Fibroblast of lung (primary cell): Measurements from ENCODE around the gene MAN2B2.

Experiments used
- EZH2 ChIP-seq: IDR thresholded peaks from 2 replicates; pipeline ENCODE4 v1.5.1; 2012; ENCODE audit warnings: low read length, control low read depth, mild to moderate bottlenecking; ENCODE audit errors: missing control alignments
- TF ChIP-seq, protein P1 (sequence below), 2 donors: IDR thresholded peaks in 1 of 2; conservative IDR thresholded peaks in 1 of 2; 1 replicate in 1 of 2; 2 replicates in 1 of 2; pipeline ENCODE4 v1.5.1; 2011 to 2012; ENCODE audit warnings: low read length in 2 of 2, control low read depth in 1 of 2, inconsistent platforms in 1 of 2, low read depth in 1 of 2, mild to moderate bottlenecking in 1 of 2

DNA sequence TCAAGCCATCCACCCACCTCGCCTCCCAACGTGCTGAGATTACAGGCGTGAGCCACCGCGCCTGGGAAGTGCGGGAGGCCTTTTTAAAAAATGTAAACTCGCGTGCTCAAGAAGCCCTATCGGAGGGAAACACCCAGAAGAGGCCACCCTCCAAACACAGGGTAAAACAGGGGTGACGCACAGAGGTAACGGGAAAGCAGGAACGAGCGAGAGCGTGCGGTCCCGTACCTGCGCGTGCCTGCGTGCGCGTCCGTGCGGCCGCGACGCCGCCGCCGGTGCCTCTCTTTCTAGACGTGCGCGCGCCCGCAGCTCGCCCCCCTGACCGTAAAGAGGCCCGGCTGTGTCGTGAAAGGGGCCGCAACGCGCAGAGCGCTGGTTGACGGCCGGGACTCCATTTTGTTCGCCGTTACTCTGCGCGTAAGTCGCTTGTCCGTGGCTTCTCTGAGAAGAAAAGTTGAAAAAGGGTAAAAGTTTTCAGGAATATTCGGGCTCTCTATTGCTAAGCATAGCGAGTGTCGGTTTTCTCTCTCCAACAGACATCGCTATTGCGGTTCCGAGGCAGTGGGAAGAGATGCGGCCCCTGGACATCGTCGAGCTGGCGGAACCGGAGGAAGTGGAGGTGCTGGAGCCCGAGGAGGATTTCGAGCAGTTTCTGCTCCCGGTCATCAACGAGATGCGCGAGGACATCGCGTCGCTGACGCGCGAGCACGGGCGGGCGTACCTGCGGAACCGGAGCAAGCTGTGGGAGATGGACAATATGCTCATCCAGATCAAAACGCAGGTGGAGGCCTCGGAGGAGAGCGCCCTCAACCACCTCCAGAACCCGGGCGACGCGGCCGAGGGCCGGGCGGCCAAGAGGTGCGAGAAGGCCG is 65.5 kb downstream of the MAN2B2 start, which contains the start of gene MRFAP1:
- TF ChIP-seq, protein P1, sequence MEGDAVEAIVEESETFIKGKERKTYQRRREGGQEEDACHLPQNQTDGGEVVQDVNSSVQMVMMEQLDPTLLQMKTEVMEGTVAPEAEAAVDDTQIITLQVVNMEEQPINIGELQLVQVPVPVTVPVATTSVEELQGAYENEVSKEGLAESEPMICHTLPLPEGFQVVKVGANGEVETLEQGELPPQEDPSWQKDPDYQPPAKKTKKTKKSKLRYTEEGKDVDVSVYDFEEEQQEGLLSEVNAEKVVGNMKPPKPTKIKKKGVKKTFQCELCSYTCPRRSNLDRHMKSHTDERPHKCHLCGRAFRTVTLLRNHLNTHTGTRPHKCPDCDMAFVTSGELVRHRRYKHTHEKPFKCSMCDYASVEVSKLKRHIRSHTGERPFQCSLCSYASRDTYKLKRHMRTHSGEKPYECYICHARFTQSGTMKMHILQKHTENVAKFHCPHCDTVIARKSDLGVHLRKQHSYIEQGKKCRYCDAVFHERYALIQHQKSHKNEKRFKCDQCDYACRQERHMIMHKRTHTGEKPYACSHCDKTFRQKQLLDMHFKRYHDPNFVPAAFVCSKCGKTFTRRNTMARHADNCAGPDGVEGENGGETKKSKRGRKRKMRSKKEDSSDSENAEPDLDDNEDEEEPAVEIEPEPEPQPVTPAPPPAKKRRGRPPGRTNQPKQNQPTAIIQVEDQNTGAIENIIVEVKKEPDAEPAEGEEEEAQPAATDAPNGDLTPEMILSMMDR (conservative IDR thresholded peaks at IDR 0.05 in 1 of 2, IDR thresholded peaks at IDR 0.05 in 1 of 2; ENCODE audit: low read depth in 1 of 2, low read length in 2 of 2), result no peak
- TF ChIP-seq EZH2, result no peak
